Head of caudate nucleus (tissue), 42 donors: Measurements from ENCODE around the gene SAMD10.
"Not testable (repeated sequence)": the region's sequence is repeated elsewhere in the genome, so short reads cannot be mapped to it uniquely, and the experiment has no call there.

Source experiments
- DNase-seq, 42 donors: peaks; one replicate each; pipeline versions ENCODE4 v3.0.0 to v3.0.0-alpha.2; 2020 to 2021; ENCODE audit warnings: mixed read lengths in 7 of 42
- intact Hi-C: fragments of 100-400 bp; cut with DNase I; formaldehyde crosslinking; loops from one replicate; pipeline ENCODE4 v1.15.0; 2022

The SAMD10 gene

DNA sequence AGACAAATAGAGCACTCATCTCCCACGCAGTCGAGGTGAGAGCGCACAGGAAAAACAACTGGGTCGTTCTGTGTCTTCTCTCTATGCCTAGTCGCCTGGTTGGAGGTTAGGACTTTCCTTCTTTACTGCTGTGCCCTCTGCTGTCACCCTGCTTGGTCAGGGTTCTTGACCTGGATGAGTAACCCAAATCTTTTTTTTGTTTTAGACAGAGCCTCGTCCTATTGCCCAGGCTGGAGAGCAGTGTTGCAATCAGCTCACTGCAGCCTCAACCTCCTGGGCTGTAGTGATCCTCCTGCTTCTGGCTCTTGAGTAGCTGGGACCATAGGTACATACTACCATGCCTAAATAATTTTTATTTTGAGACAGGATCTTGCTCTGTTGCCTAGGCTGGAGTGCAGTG, 26.0 kb upstream of the SAMD10 start:
- intact Hi-C loops = no loop called here
- no peak for DNase-seq

DNA sequence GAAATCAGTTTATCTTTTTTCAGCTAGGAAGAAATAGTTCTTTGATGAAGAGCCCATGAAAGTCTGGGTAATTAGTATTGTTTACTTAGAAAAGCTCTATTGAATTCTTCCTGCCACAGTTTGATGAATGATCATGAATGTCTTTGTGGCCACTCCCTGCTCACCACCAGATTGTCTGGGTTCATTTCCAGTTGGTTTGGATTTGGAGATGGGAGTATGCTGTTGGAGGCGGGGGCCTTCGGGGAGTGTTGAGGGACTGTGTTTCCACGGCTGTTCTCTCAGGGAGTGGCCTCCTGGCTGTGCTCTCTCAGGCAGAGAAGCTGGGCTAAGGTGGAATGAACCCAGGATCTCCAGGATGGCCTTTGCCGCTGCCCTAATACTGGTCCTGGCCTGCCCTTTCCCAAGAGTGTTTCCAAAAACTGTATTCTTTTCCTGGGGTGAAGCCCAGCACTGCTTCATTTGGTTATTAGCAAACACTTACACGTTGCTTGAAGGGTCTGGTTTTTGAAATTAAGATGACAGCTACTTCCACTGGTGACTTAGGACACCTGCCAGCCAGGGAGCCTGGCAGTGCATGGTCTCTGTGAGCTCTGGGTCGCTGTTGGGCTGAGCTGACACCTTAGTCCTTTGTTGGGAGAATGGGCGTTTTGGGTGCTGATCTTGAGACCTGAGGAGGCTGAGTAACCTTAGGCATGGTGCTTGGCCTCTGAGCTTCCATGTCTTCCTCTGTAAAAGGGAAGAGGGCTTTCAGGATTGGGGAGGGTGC, 24.7 kb upstream of the SAMD10 start:
- no peak for DNase-seq
- intact Hi-C loops = no loop called here

DNA sequence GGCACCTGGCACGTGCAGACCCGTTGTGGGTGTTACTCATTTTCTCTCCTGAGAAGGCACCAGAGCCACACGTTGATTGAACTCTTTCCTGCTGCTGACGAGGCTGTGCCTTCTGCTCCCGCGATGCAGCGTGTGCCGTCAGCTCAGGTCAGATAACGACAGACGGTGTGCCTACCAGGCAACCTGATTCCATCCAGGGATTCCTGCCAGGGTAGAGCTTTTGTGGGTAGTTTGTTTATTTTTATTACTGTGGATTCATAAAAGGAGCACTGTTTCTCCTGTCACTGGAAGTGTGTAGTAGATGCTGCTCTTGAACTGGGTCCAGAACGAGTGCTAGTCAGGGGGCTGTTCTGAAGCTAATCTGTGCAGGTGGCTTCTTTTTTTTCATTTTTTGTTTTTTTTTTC, 22.2 kb upstream of the SAMD10 start:
- intact Hi-C loops = no loop called here
- peak in 17 of 42 donors; percentile 8 to 48 (median 18) for DNase-seq

DNA sequence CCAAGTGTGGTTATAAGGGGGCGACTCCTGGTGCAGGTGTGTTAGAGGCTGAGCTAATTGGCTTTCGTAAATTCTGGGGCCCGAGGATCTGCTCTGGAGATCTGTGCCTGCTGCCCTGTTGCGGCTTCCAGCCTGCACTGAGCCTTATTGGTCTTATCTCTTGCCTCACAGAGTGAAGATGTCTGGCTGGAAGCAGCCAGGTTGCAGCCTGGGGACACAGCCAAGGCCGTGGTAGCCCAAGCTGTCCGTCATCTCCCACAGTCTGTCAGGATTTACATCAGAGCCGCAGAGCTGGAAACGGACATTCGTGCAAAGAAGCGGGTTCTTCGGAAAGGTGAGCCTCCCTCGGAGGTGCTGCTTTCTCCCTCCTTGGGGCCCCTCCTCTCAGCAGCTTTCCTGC, 21.5 kb upstream of the SAMD10 start:
- intact Hi-C loops = no loop called here
- no peak for DNase-seq

DNA sequence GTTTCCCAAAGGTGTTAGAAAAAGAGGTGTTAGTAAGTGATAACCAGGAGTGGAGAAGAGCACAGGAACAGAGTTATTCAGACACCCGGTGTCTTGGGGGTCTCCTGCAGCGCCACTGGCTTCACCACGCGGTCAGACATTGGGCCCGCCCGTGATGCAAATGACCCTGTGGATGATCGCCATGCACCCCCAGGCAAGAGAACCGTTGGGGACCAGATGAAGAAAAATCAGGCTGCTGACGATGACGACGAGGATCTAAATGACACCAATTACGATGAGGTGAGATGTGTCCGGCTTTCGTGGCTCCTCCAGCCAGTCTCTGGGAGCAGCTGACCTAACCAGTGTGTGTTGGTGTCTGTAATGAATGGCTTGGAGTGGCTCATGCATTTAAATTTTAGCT, 3.5 kb upstream of the SAMD10 start:
- intact Hi-C loops = no loop called here
- no peak for DNase-seq

DNA sequence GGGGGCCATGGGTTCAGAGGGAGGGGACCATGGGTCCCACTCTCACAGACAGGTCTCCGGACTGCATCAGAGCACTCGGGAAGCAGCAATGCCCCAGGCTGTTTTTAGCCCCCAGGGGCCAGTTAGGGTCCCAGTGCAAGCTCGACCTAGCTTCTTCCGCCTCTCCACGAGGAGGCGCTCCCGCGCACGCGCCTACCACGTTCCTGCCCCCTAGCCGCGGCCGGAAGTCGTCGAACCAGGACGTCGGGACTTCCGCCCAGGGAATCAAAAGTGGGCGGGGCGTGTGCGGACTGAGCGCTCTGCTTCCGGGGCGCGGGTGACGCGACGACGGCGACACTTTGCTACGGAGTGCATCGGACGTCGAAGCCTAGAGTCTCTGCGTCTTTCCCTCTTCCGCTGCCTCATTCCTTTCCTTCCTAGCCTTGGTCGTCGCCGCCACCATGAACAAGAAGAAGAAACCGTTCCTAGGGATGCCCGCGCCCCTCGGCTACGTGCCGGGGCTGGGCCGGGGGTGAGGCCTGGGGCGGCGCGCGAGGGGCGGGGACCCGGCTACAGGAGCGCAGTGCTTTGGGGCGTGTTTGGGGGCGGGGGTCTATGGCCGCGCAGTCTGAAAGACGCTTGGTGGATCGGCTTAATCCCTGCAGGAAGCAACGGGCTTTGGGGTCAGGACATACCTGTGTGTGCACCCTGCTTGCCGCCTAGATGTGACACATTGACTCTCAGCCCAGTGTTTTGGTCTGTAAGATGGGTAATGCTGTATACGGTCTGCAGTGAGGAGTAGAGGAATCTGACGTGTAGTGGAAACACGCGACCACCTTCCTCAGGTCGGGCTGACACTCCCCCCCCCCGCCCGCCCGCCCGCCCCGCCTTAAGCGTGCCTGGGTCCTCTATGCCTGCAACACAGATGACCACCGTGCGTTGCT, 1.6 kb upstream of the SAMD10 start, which contains the start of gene PRPF6:
Gene PRPF6, plus strand, starts transcription at position 327 of the 923 bp plus-strand sequence. Its CDS starts 114 bp downstream, at position 441.
- intact Hi-C loops = no loop called here
- peak; percentile 91 to 98 (median 96) for DNase-seq

DNA sequence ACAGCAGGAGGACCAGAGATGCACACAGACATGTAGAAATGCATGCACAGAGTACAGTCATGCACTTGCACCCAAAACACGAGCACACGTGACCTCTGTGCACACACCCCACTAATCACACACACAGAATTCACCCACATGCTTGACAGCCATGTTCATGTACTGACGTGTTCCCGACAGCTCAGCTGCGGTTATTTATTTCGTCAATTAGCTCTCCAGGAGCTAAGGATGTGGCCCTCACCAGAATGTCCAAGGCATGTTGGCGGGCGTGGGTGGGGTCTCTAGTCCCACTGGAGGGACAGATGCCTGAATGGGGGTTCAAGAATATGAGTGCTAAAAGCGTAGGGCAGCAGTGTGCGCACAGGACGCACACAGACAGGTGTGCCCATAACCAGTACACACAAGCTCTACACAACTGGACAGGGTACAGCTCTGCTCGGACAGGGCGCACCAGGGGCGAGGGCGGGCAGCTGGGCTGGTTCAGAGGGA, 919 bp upstream of the SAMD10 start:
- intact Hi-C loops = no loop called here
- peak in 23 of 42 donors; percentile 33 to 78 (median 60) for DNase-seq

DNA sequence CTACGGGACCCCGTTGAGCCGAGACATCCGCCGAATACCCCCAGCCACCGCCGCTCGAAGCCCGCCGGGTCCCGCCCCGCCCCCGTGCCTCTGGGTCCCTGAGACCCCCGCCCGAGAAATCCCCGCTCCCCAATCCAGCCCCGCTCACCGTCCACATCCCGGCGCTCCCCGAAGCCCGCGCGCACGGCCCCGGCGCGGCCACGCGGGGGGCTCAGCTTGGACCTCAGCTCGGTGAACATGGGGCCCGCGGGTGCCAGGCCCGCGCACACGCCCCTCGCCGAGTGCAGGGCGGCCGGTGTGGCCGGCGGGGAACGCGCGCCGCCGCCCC, 249 bp downstream of the SAMD10 start:
- intact Hi-C loops = no loop called here

DNA sequence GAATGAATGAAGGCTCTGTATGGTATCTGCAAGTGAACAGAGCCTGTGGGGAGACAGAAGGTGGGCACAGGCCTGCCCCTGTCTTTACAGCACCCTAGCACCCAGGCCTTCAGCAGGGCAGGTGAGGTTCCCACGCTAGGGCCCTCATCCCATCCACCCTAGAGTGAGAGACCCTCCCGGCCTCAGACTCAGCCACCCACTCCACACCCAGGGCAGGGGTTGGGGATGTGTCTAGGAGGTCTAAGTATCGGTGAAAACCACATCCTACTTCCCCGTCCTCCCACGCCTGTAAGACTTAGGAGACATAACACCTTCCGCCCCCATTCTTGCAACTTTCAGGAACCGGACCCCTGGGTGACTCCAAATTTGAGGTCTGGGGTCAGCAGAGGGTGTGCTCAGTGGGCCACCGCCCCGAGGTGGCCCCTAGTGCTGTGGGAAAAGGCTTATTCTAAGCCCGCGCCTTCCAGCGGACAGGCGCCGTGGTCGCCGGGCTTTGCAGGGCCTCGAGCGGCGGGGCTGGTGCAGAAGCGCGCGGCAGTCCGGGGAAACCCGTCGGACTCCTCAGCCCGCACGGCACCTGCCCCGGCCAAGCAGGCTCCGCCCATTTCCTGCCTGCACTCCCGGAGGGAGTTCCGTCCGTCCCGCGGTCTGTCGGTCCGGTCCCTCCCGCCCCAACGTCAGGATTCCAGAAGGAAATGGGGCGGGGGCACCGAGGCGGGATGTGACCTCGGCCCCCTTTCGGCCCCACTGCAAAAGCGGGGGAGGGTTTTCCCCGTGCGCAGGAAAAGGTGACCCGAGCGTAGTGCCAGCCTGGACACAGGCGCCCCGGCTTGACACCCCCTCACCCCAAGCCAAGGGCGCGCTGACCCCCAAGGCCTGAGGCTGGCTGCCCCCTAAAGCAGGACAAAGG, 868 bp downstream of the SAMD10 start:
- DNase-seq = peak in 19 of 42 donors; percentile 13 to 67 (median 46)
- intact Hi-C loops = no loop called here

More for the DNA sequence above, 249 bp downstream of the SAMD10 start:
- no peak for DNase-seq

DNA sequence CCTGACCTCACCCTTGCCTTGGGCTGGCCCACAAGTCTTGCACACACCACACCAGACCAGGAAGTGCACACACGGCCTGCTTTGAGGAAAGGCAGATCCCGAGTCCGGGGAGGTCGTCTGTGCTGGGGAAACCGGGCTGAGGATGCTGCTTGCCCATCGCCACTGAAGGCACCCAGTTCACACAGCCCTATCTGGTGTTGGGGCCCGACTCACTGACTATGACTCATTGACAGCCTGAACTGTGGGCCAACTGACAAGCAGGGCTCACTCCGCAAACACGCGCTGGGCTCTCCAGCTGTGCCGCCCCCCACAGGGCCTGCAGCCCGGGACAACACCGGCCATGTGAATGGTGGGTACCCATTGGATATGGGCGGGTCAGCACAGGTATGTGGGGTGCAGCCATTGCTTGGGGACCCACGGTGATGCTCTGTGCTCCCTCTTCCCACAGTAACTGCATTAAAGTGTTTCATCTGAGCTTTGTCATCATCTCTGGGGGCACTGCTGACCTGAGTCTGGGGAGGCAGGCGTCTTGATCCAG, 1.6 kb downstream of the SAMD10 start:
- intact Hi-C loops = no loop called here
- peak in 6 of 42 donors; percentile 39 to 73 (median 57) for DNase-seq

DNA sequence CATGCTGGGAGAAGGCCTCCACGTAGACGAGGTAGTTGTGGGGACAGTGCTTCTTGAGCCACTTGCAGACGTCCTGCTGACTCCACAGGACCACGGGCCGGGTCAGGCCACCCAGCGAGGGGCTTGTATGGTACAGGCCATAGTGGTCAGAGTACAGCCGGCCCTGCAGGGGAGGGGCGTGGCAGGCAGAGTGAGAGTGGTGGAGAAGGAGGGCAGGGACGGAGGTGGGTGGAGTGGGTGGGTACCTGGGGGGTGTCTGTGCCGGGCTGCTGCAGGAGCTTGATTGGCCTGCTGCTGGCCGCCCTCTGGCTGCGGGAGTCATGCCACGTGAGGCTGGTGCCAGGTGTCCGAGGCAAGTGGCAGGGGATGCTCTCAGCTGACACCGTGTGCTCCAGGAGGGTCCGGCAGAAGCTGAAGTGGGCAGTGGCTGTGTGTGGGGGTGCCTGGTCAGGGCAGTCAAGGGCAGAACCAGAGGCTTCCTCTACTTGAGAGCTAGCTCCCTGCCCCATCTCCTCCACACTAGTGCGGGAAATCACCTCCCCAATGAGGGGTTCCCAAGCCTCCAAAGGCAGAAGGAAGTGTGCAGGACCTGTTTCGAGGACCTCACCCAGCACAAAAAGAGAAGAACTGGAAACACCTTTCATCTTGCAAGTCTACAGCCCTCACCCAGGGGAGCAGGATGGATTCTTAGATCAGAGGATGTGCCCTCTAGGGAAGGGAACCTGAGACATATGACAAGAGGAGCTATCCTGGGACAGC, 2.3 kb downstream of the SAMD10 start:
- intact Hi-C loops = no loop called here
- peak in 1 of 42 donors; percentile 9 for DNase-seq

DNA sequence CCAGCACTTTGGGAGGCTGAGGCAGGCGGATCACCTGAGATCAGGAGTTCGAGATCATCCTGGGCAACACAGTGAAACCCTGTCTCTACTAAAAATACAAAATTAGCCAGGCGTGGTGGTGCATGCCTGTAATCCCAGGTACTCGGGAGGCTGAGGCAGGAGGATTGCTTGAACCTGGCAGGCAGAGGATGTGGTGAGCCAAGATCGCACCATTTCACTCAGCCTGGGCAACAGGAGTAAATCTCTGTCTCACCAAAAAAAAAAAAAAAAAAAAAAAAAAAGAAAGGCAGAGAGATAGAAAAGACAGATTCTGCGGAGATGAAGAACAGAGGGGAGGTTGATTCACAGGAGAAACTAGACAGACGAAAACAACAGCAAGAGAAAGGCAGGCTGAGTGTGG, 2.9 kb downstream of the SAMD10 start:
- DNase-seq, intact Hi-C loops: not testable (repeated sequence)

DNA sequence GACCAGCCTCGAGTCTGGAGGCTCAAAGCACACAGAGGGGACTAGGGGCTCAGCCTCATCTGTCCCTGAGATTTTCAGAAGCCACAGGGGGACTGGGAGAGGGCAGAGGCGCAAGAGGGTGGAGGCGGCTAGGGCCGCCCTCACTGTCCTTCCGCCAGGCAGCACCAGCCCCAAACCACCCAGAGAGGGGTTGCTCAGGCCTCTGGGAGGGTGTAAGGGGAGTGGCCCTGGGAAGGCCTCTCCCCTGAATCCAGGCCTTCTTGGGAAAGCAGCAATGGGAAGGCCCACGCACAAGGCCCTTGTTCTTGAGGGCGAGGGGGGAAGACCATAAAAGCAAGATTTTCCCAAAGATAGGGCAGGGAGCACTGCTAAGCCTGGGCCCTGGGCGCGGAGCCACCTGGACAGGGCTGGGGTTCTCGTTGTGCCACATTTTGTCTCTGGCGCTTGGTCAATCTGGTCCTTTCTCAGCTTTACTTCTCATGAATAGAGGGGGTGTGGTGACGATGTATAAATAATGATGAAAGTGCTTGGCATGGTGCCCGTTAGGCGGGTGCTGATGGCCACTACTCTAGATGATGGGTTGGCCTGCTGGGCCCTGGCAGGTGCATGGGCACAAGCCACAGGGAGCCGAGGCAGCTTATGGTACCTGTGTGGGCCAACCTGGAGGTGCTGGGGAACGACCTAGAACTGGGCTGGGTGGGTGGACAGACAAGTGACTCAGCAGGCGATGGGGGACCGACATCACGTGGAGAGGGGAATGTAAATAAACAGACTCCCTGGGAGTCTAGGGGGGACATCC, 4.8 kb downstream of the SAMD10 start:
- intact Hi-C loops = loop anchor here (2.0 to 5.0 kb wide), 2 partner anchors 188 to 432 kb away; no protein-coding TSS in a partner anchor
- peak in 1 of 42 donors; percentile 17 for DNase-seq

DNA sequence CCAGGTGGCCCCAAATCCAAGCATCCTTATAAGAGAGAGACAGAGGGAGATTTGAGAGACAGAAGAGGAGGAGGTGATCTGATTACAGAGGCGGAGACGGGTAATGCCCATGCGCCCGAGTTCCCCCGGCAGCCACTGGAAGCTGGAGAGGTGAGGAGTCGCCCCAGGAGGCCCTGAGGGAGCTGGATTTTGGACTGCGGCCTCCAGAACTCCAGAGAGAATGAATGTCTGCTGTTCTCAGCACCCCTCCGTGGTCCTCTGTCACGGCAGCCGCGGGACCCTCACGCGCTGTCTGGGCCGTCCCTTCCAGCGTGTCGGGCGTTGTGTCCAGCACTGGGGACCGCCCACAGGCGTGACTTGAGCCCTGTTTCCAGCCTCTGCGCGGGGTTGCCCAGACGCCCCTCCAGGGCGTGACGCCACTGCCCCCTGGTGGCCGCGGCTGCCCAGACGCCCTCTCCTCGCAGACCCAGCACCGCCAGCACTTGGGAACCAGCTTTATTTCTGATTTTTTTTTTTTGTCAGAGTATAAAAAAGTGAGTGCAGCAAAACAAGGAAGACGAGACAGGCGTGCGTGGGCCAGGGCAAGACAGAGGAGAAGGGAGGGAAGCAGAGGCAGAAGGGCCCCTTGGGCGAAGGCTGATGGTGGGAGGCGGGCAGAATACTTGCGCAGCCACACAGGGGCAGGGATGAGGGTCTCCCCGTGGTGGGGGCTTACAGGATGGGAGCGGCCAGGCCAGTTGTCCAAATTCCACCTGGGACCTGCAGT, 5.6 kb downstream of the SAMD10 start:
- intact Hi-C loops = loop anchor here (2.0 to 5.0 kb wide), 2 partner anchors 187 to 432 kb away; no protein-coding TSS in a partner anchor
- peak; percentile 66 to 94 (median 87) for DNase-seq

DNA sequence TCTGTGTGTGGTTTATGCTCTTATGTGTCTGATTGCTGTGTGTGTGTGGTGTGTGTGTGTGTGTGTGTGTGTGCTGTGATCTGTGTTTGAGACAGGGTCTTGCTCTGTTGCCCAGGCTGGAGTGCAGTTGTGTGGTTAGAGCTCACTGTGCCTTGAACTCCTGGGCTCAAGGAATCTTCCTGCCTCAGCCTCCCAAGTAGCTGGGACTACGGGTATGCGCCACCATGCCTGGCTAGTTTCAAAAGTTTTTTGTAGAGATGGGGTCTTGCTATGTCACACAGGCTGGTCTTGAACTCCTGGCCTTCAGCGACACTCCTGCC, 6.3 kb downstream of the SAMD10 start:
- intact Hi-C loops = loop anchor here (5.0 kb wide), 1 partner anchor 431 kb away; no protein-coding TSS in a partner anchor

More for the DNA sequence above, 6.3 kb downstream of the SAMD10 start:
- DNase-seq = peak in 1 of 42 donors; percentile 14
